ENCODE measurements around the gene SP110.
A peak's percentile ranks its signal among the peaks of the same experiment; 100 is the strongest.

Gene SP110

DNA sequence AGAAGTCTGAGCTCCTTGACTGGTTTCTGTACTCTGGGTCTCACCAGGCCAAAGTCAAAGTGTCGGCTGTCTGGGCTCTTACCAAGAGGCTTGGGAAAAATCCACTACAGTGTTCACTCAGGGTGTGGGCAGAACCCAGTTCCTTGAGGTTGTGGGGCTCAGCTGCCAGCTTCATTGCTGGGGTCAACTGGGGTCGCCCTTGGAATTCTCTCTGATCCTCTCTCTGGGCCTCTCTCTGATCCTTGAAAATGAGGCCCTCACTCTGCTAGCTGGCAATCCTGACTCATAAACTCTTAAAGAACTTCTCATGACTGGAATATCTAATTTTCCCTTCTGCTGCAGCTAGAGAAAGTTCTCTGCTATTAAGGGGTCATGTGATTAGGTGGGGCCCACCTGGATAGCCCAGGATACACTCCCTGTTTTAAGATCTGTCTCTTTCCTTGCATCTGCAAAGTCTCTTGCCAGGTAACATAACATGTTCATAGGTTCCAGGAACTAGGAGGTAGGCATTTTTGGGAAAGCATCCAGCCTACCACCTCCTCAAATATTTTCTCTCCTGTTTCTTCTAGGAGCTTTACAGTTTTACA, 66.3 kb downstream of the SP110 start:
- Histone ChIP-seq H3K4me1 (ENCODE audit: insufficient read depth, low read length) (no peaks in the 10 kb centered on the region), H3K4me3 (ENCODE audit: low read length) (no peak overlapping the region), H3K36me3 (ENCODE audit: insufficient read depth, low read length) (no peaks in the 10 kb centered on the region), H3K27me3 (ENCODE audit: insufficient read depth, low read length) (no peaks in the 10 kb centered on the region), H3K9me3 (ENCODE audit: low read length) (no peaks in the 10 kb centered on the region), H2AFZ (ENCODE audit: low read depth, low read length) (no peak overlapping the region)

DNA sequence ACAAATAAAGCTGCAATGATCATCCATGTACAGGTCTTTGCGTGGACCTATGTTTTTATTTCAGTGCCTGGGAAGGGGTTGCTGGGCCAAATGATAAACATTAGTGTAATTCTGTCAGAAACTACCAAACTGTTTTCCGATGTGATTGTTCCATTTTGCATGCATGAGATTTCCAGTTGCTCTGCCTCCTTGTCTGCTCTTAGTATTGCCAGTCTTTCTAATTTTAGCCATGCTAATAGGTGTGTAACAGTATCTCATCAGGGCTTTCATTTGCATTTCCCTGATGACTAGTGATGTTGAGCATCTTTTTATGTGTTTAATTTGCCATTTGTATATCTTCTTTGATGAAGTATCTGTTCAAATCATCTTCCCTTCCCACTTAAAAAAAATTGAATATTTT, 67.5 kb downstream of the SP110 start:
- Histone ChIP-seq H3K9me3 (ENCODE audit: low read length) (no peaks in the 10 kb centered on the region), H3K4me1 (ENCODE audit: insufficient read depth, low read length) (no peaks in the 10 kb centered on the region), H3K36me3 (ENCODE audit: insufficient read depth, low read length) (no peaks in the 10 kb centered on the region), H3K27me3 (ENCODE audit: insufficient read depth, low read length) (no peaks in the 10 kb centered on the region), H3K4me3 (ENCODE audit: low read length) (no peak overlapping the region), H2AFZ (ENCODE audit: low read depth, low read length) (no peak overlapping the region)

GRCh38 chr2:230144355-230144754, 75.4 kb downstream of the SP110 start:
- H3K9me3 ChIP-seq (ENCODE audit: low read length): no peaks in the 10 kb centered on the region
- H2AFZ ChIP-seq (ENCODE audit: low read depth, low read length): no peak overlapping the region

DNA sequence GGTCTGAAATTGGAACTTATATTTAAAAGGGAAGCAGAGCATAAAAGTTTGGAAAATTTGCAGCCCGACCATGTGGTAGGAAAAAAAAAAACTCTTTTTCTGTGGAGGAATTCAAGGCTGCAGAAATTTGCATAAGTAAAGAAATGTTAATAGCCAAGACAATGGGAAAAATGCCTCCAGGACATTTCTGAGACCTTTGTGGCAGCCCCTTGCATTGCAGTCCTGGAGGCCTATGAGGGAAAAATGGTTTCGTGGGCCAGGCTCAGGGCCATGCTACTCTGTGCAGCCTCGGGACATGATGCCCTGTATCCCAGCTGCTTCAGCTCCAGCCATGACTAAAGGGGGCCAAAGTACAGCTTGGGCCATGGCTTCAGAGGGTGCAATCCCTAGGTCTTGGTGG, 79.1 kb downstream of the SP110 start:
- no peaks in the 10 kb centered on the region for H3K27me3 ChIP-seq (ENCODE audit: insufficient read depth, low read length)
- no peaks in the 10 kb centered on the region for H3K4me1 ChIP-seq (ENCODE audit: insufficient read depth, low read length)
- H2AFZ ChIP-seq (ENCODE audit: low read depth, low read length): no peak overlapping the region
- H3K36me3 ChIP-seq (ENCODE audit: insufficient read depth, low read length): no peaks in the 10 kb centered on the region
- no peak overlapping the region for H3K4me3 ChIP-seq (ENCODE audit: low read length)
- no peaks in the 10 kb centered on the region for H3K9me3 ChIP-seq (ENCODE audit: low read length)

More at GRCh38 chr2:230144355-230144754, 75.4 kb downstream of the SP110 start:
- no peaks in the 10 kb centered on the region for H3K27me3 ChIP-seq (ENCODE audit: insufficient read depth, low read length)
- no peak overlapping the region for H3K4me3 ChIP-seq (ENCODE audit: low read length)
- H3K36me3 ChIP-seq (ENCODE audit: insufficient read depth, low read length): no peaks in the 10 kb centered on the region
- H3K4me1 ChIP-seq (ENCODE audit: insufficient read depth, low read length): no peaks in the 10 kb centered on the region

DNA sequence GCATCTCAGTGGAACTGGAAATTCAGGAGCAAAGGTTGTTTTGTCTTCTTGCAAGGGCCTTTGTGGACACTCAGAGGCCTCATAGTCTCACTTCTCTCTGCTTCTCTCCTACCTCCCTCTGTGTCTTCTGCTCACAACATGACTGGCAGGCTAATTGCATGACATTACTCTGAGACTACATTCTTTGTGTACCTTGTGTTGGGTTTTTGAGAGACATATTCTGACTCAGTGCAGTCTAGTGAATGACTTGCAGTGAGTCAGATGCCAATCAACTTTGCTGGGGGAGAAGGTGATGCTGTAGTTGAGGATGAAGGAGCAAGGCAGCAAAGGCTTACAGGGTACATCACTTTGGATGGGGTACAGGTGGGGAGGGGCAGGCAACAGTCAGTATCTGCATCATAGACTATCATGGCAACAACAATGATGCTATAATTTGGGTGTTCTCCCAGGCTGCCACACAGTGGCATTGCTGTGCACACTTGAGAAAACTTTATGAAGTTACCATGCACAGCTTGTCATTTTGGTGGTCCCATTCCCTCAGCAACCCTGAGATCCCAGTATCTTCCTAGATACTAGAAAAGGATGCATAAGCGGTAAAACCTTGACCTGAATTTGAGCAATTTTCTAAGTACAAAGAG, 81.8 kb downstream of the SP110 start:
- H3K27me3 ChIP-seq (ENCODE audit: insufficient read depth, low read length): no peaks in the 10 kb centered on the region
- H3K4me3 ChIP-seq (ENCODE audit: low read length): no peak overlapping the region
- no peaks in the 10 kb centered on the region for H3K36me3 ChIP-seq (ENCODE audit: insufficient read depth, low read length)
- H3K4me1 ChIP-seq (ENCODE audit: insufficient read depth, low read length): no peaks in the 10 kb centered on the region
- no peak overlapping the region for H2AFZ ChIP-seq (ENCODE audit: low read depth, low read length)
- H3K9me3 ChIP-seq (ENCODE audit: low read length): peaks cover 3% of the 10 kb centered on the region

- Histone ChIP-seq H3K4me3 (ENCODE audit: low read length) (no peak overlapping the region), H3K4me1 (ENCODE audit: insufficient read depth, low read length) (no peaks in the 10 kb centered on the region), H2AFZ (ENCODE audit: low read depth, low read length) (no peak overlapping the region)
These were observed 84.7 kb downstream of the SP110 start for GRCh38 chr2:230135130-230135525.

GRCh38 chr2:230134496-230135129, 85.2 kb downstream of the SP110 start:
- peaks cover 3% of the 10 kb centered on the region for H3K9me3 ChIP-seq (ENCODE audit: low read length)
- no peak overlapping the region for H3K4me3 ChIP-seq (ENCODE audit: low read length)
- H3K36me3 ChIP-seq (ENCODE audit: insufficient read depth, low read length): no peaks in the 10 kb centered on the region
- no peaks in the 10 kb centered on the region for H3K27me3 ChIP-seq (ENCODE audit: insufficient read depth, low read length)
- H3K4me1 ChIP-seq (ENCODE audit: insufficient read depth, low read length): no peaks in the 10 kb centered on the region
- no peak overlapping the region for H2AFZ ChIP-seq (ENCODE audit: low read depth, low read length)

More at GRCh38 chr2:230135130-230135525, 84.7 kb downstream of the SP110 start:
- H3K27me3 ChIP-seq (ENCODE audit: insufficient read depth, low read length): no peaks in the 10 kb centered on the region
- no peaks in the 10 kb centered on the region for H3K36me3 ChIP-seq (ENCODE audit: insufficient read depth, low read length)
- peaks cover 3% of the 10 kb centered on the region for H3K9me3 ChIP-seq (ENCODE audit: low read length)

- H3K27me3 ChIP-seq (ENCODE audit: insufficient read depth, low read length): no peaks in the 10 kb centered on the region
- H3K4me3 ChIP-seq (ENCODE audit: low read length): no peak overlapping the region
- no peaks in the 10 kb centered on the region for H3K4me1 ChIP-seq (ENCODE audit: insufficient read depth, low read length)
- no peaks in the 10 kb centered on the region for H3K36me3 ChIP-seq (ENCODE audit: insufficient read depth, low read length)
- H3K9me3 ChIP-seq (ENCODE audit: low read length): peaks cover 3% of the 10 kb centered on the region
- H2AFZ ChIP-seq (ENCODE audit: low read depth, low read length): no peak overlapping the region
These were observed 88.4 kb downstream of the SP110 start for GRCh38 chr2:230131366-230131765.

GRCh38 chr2:230130668-230131364, 89.0 kb downstream of the SP110 start:
- peaks cover 3% of the 10 kb centered on the region for H3K9me3 ChIP-seq (ENCODE audit: low read length)
- no peaks in the 10 kb centered on the region for H3K27me3 ChIP-seq (ENCODE audit: insufficient read depth, low read length)
- H2AFZ ChIP-seq (ENCODE audit: low read depth, low read length): peak overlapping the region; percentile 31
- H3K36me3 ChIP-seq (ENCODE audit: insufficient read depth, low read length): no peaks in the 10 kb centered on the region
- H3K4me1 ChIP-seq (ENCODE audit: insufficient read depth, low read length): no peaks in the 10 kb centered on the region
- no peak overlapping the region for H3K4me3 ChIP-seq (ENCODE audit: low read length)

DNA sequence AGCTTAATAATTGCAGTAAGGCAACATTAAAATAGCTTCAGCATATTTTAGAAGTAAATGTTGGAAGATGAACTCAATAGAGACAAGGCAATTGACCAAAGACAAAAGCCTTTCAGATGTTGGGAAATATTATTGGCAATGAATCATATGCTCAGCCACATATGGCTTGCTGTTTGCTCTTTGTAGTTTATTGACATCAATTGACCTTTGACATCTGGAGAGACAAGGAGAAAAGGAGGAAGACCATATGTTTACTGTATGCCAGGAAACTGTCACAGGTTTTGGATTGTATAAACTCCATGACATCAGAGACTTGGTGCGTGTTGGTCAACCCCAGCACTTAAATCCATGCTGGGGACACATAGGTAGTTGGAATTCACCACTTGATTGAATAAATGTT, 90.4 kb downstream of the SP110 start:
- Histone ChIP-seq H3K4me1 (ENCODE audit: insufficient read depth, low read length) (no peaks in the 10 kb centered on the region), H3K9me3 (ENCODE audit: low read length) (peaks cover 3% of the 10 kb centered on the region), H2AFZ (ENCODE audit: low read depth, low read length) (no peak overlapping the region), H3K27me3 (ENCODE audit: insufficient read depth, low read length) (no peaks in the 10 kb centered on the region), H3K4me3 (ENCODE audit: low read length) (no peak overlapping the region), H3K36me3 (ENCODE audit: insufficient read depth, low read length) (no peaks in the 10 kb centered on the region)

DNA sequence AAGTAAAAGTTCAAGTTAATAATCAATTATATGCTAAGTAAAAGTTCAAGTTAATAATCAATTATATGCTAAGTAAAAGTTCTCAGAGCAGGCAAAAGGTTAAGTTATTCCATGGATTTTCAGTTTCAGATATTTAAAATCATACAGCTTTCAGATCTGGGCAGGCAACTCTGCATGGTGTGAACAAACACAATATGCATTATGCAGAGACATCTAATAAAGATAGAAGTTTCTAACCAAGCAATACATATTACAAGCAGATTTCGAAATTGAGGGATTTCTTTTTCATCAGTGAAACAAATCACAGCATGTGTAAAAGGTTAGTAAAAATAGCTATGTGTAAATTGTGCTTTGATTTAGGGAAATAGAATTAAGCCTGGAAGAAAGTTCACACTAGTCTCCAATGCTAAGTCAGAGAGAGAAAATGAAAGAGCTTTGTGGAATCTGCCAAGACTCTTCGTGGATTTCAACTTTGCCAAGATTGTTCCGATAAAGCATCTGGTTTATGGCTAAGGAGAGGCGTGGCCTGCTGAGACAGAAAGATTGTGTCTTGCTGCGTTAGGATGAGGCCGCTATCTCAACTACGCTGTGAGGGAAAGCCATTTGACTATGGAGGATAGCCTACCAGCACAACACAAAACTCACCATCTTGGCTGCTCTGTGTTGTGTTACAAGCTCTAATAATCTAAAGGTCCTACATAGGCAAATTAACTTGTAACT, 91.0 kb downstream of the SP110 start:
- Histone ChIP-seq H3K9me3 (ENCODE audit: low read length) (peaks cover 2% of the 10 kb centered on the region), H2AFZ (ENCODE audit: low read depth, low read length) (no peak overlapping the region), H3K4me3 (ENCODE audit: low read length) (no peak overlapping the region), H3K4me1 (ENCODE audit: insufficient read depth, low read length) (no peaks in the 10 kb centered on the region), H3K36me3 (ENCODE audit: insufficient read depth, low read length) (no peaks in the 10 kb centered on the region), H3K27me3 (ENCODE audit: insufficient read depth, low read length) (no peaks in the 10 kb centered on the region)

DNA sequence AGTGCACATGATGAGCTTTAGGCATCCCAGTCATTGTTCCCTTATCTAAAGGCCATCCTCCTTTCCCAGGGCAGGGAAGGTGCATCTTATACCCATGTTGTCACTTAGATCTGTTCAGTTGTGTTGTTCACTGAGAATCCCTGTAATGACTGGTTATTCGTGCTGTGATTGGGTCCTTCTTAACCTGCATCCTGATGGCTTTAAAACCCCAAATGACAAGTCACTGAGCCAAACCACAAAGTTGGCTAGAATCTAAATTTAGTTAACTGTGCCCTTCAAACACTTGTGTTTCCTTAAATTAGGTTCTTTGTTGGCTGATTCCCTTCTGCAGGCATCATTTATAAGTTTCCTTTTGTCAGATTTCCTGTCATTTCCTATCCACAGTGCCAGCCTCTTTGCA, 92.6 kb downstream of the SP110 start:
- no peaks in the 10 kb centered on the region for H3K9me3 ChIP-seq (ENCODE audit: low read length)
- no peaks in the 10 kb centered on the region for H3K4me1 ChIP-seq (ENCODE audit: insufficient read depth, low read length)
- no peak overlapping the region for H3K4me3 ChIP-seq (ENCODE audit: low read length)
- no peak overlapping the region for H2AFZ ChIP-seq (ENCODE audit: low read depth, low read length)
- H3K27me3 ChIP-seq (ENCODE audit: insufficient read depth, low read length): no peaks in the 10 kb centered on the region
- no peaks in the 10 kb centered on the region for H3K36me3 ChIP-seq (ENCODE audit: insufficient read depth, low read length)
